Uterus (tissue), 4 donors: Measurements from ENCODE around the gene SLC39A12. TPM values are rescaled to one million over a fixed set of nuclear protein-coding genes. Genes with fewer than 3 reads are reported as not detected.

Experiments used
- DNase-seq, 2 donors: peaks; one replicate each; pipeline ENCODE4 v3.0.0-alpha.2; 2019 to 2020
- H3K27ac ChIP-seq, 2 donors: fragments of 200-600 bp; sonication (generic); 1 replicate in 1 of 2; 2 replicates in 1 of 2; pipeline ENCODE4 v1.5.1; 2016 to 2018
- H3K27me3 ChIP-seq, 2 donors: fragments of 200-600 bp; sonication (generic); one replicate each; pipeline ENCODE4 v1.5.1; 2018 to 2019; ENCODE audit warnings: control low read depth in 1 of 2
- H3K36me3 ChIP-seq, 2 donors: fragments of 200-600 bp; sonication (generic); one replicate each; pipeline ENCODE4 v1.5.1; 2019; ENCODE audit warnings: control low read depth in 1 of 2
- H3K4me1 ChIP-seq, 2 donors: fragments of 200-600 bp; sonication (generic); one replicate each; pipeline ENCODE4 v1.5.1; 2018 to 2019; ENCODE audit warnings: control low read depth in 1 of 2
- H3K4me3 ChIP-seq, 2 donors: fragments of 200-600 bp; sonication (generic); 1 replicate in 1 of 2; 2 replicates in 1 of 2; pipeline ENCODE4 v1.5.1; 2018 to 2019; ENCODE audit warnings: mild to moderate bottlenecking in 1 of 2
- H3K9me3 ChIP-seq, 2 donors: fragments of 200-600 bp; sonication (generic); one replicate each; pipeline ENCODE4 v1.5.1; 2019; ENCODE audit warnings: control low read depth in 1 of 2
- POLR2A ChIP-seq, 2 donors: fragments of 450-650 bp; IDR thresholded peaks; one replicate each; pipeline ENCODE4 v1.6.1; 2016; ENCODE audit warnings: antibody characterized with exemption in 2 of 2, mild to moderate bottlenecking in 1 of 2, moderate library complexity in 1 of 2
- intact Hi-C: fragments of 100-400 bp; cut with DNase I; formaldehyde crosslinking; loops from one replicate; pipeline ENCODE4 v1.15.1; 2023; ENCODE audit warnings: low total_unique reads
- total RNA-seq, 4 donors: library from RNA; depleted of rRNA in 3 of 4; stranded (reverse); fragments of >200 nt in 3 of 4; gene quantifications; one replicate each; pipeline versions ENCODE4 v1.1.0 to v1.2.4, GENCODE V29; 2014 to 2023
- TF ChIP-seq, protein P1 (sequence below), 4 experiments: fragments of 200-600 bp in 2 of 4; fragments of 450-650 bp in 2 of 4; sonication (generic) in 2 of 4; IDR thresholded peaks; one replicate each; pipeline ENCODE4 v1.5.1; 2016 to 2019; ENCODE audit warnings: antibody characterized with exemption in 4 of 4, mild to moderate bottlenecking in 2 of 4, moderate library complexity in 1 of 4
- donor health status: DM: yes; HTN: yes; CAD: no.

Gene SLC39A12
- total RNA-seq, 4 donors from 2014 or later: not detected

DNA sequence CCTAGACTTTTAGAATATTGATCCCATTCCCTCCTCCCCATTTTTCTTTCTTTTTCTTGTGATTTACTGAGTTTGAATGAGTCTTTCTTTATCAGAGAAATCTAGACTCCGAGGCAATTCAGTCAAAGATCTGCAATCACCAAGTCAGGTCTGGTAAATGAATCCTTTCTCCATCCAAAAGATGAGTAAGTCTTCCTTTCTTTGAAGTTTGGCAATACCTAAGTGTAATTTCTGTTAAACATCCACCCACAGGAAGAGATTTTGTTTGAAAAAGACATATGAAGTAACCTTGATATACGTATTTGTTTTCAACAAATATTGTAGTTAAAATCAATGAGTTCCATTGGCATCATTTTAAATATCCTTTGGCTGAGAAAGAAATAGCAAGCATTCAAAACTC lies 58.3 kb downstream of the SLC39A12 start:
- Histone ChIP-seq H3K4me3 (no peak overlapping the region), H3K27ac (no peak overlapping the region), H3K4me1 (no peaks in the 10 kb centered on the region), H3K27me3 (no peaks in the 10 kb centered on the region), H3K36me3 (no peaks in the 10 kb centered on the region), H3K9me3 (no peaks in the 10 kb centered on the region)
- DNase-seq: no peak
- intact Hi-C loops: no loop called here
- no peak for TF ChIP-seq POLR2A (IDR thresholded peaks at IDR 0.05)
- TF ChIP-seq, protein P1, sequence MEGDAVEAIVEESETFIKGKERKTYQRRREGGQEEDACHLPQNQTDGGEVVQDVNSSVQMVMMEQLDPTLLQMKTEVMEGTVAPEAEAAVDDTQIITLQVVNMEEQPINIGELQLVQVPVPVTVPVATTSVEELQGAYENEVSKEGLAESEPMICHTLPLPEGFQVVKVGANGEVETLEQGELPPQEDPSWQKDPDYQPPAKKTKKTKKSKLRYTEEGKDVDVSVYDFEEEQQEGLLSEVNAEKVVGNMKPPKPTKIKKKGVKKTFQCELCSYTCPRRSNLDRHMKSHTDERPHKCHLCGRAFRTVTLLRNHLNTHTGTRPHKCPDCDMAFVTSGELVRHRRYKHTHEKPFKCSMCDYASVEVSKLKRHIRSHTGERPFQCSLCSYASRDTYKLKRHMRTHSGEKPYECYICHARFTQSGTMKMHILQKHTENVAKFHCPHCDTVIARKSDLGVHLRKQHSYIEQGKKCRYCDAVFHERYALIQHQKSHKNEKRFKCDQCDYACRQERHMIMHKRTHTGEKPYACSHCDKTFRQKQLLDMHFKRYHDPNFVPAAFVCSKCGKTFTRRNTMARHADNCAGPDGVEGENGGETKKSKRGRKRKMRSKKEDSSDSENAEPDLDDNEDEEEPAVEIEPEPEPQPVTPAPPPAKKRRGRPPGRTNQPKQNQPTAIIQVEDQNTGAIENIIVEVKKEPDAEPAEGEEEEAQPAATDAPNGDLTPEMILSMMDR (IDR thresholded peaks at IDR 0.05): no peak

DNA sequence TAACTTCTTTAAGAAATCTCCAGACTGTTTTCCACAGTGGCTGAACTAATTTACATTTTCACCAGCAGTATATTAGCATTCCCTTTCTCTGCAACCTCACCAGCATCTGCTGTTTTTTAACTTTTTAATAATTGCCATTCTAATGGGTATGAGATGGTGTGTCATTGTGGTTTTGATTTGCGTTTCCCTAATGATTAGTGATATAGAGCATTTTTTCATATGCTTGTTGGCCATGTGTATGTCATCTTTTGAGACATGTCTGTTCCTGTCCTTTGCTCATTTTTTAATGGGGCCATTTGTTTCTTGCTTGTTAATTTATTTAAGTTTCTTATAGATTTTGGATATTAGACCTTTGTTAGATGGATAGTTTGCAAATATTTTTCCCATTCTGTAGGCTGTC lies 68.8 kb downstream of the SLC39A12 start:
- Histone ChIP-seq H3K9me3 (no peaks in the 10 kb centered on the region), H3K4me1 (no peaks in the 10 kb centered on the region), H3K4me3 (no peak overlapping the region), H3K27ac (no peak overlapping the region), H3K36me3 (no peaks in the 10 kb centered on the region), H3K27me3 (no peaks in the 10 kb centered on the region)
- intact Hi-C loops: no loop called here
- no peak for DNase-seq
- TF ChIP-seq, protein P1 (IDR thresholded peaks at IDR 0.05): no peak
- TF ChIP-seq POLR2A (IDR thresholded peaks at IDR 0.05): no peak

DNA sequence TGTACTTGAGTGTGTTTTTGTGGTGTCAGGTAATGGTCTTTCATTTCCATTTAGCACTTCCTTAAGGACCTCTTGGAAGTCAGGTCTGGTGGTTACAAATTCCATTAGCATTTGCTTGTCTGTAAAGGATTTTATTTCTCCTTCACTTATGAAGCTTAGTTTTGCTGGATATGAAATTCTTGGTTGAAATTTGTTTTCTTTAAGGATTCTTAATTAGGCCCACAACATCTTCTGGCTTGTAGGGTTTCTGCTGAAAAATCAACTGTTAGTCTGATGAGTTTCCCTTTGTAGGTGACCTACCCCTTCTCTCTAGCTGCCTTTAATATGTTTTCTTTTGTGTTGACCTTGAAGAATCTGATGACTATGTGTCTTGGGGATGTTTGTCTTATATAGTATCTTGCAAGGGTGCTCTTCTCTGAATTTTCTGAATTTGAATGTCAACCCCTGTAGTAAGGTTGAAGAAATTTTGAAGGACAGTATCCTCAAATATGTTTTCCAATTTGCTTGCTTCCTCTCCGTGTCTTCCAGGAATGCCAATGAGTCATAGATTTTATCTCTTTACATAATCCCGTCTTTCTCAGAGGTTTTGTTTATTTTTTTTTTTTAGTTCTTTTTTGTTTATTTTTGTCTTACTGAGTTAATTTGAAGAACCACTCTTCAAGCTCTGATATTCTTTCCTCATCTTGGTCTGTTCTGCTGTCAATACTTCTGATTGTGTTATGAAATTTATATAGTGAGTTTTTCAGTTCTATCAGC lies 70.2 kb downstream of the SLC39A12 start:
- TF ChIP-seq, protein P1 (IDR thresholded peaks at IDR 0.05): no peak
- TF ChIP-seq POLR2A (IDR thresholded peaks at IDR 0.05): no peak
- Histone ChIP-seq H3K4me1 (no peaks in the 10 kb centered on the region), H3K4me3 (no peak overlapping the region), H3K9me3 (no peaks in the 10 kb centered on the region), H3K27me3 (no peaks in the 10 kb centered on the region), H3K36me3 (no peaks in the 10 kb centered on the region), H3K27ac (no peak overlapping the region)
- DNase-seq: no peak
- intact Hi-C loops: no loop called here

DNA sequence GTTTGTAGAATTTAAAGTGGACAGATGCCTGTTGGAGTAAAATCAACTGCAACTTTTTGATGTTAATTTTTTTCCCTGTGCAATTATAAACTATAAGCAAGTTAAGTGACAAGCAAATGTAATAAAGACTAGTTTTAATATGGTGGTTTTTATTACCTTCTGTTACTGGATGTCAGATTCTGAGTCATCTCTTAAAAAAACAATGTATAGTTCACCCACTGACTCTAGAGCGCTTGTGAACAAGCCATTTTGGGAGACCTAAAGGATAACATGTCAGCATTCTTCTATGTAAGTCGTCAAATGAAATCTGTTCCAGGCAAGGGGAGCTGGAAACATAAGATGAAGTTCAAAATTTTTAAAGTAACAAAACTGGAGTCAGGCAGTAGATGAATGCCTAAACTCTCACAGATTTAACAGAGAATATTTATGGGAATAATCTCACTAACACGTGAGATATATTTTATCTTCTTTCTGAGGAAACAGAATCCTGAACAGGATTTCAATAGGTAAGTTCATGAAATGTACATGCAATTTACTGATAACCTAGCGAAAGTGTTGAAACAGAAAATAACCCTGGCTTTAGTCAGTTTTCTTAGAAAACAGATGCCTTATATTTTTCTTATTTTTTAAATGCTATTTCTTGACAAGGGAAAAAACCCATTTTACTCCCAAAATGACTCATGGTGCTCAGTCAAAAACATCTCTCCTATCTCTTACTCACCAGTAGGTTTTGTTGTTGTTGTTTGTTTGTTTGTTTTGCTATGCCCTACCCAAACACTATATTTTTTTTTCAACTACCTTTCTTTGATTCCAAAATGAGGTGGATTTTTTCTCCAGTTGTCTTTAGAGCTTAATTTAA lies 91.7 kb downstream of the SLC39A12 start:
- Histone ChIP-seq H3K4me1 (peaks cover 0 to 4% of the 10 kb centered on the region in 2 donors), H3K27ac (no peak overlapping the region), H3K9me3 (no peaks in the 10 kb centered on the region), H3K36me3 (no peaks in the 10 kb centered on the region), H3K4me3 (no peak overlapping the region), H3K27me3 (no peaks in the 10 kb centered on the region)
- no peak for TF ChIP-seq POLR2A (IDR thresholded peaks at IDR 0.05)
- TF ChIP-seq, protein P1 (IDR thresholded peaks at IDR 0.05): no peak
- no peak for DNase-seq
- intact Hi-C loops: no loop called here
